Regular cardiac myocyte (primary cell): ENCODE data around the gene ODC1. TPM values are rescaled to one million over a fixed set of nuclear protein-coding genes. Genes with fewer than 3 reads are reported as not detected.

Source experiments
- total RNA-seq: library from RNA; depleted of rRNA; stranded (reverse); fragments of >200 nt; gene quantifications from 2 replicates; pipeline ENCODE4 v1.2.3, GENCODE V29; 2014

Gene ODC1
- 133 and 403 TPM in 2 replicates for total RNA-seq

DNA sequence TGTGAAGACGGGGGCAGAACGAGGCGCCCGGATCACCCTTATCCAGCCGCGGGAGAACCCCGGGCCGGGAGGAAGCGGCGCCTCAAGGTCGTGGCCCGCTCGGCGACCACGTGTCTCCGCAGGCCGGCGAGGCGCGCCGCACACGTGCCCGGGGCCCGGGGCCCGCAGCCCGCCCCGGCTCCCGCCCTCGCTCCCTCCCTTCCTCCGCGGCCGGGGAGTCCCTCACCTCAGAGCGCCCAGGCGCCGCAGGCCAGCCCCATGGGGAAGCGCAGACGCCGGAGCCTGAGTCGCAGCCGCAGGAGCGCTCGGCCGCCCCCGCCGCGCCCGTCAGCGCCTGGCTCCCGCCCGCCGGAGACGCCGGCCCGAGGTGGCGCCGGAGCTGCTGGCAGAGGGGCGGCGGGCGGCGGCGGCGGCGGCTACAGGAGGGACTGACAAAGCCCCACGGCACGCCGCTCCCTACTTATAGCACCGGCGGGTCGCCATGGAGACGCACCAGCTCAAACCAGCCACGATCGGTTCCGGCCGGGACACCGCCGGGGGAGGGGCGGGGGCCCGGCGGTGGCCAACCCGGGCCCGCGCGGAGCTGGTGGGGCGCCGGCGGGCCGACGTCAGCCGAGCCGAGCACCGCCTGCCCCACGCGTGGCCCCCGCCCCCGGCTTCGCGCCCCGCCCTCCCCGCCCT is at the start of gene ODC1:
Gene ODC1, minus strand, starts transcription at position 433 of the 681 bp plus-strand sequence. CDS start 3,295 bp downstream, outside the sequence.

Other genes starting within 250 kb of the ODC1 start
- gene HPCAL1, start 145.4 kb downstream of the ODC1 start, total RNA-seq, result 27.1 and 35.9 TPM in 2 replicates
- 31.6 and 52.0 TPM in 2 replicates for gene NOL10, start 241.6 kb upstream of the ODC1 start, total RNA-seq